Kidney epithelial cell (primary cell): ENCODE data around the gene RAE1. TPM values are rescaled to one million over a fixed set of nuclear protein-coding genes. Genes with fewer than 3 reads are reported as not detected.

Experiments
- DNase-seq: peaks from one replicate; pipeline ENCODE4 v3.0.0-alpha.2; 2010; ENCODE audit warnings: low read depth
- H3K27me3 ChIP-seq: 2 replicates; pipeline ENCODE4 v1.6.0; 2011; ENCODE audit warnings: low read length; ENCODE audit not compliant: control insufficient read depth, insufficient read depth
- H3K36me3 ChIP-seq: 2 replicates; pipeline ENCODE4 v1.5.1; 2011; ENCODE audit warnings: low read length; ENCODE audit not compliant: control insufficient read depth, insufficient read depth
- H3K4me3 ChIP-seq: 2 replicates; pipeline ENCODE4 v1.5.1; 2011; ENCODE audit warnings: low read depth, mild to moderate bottlenecking, control low read depth, low read length
- CTCF ChIP-seq: IDR thresholded peaks from 2 replicates; pipeline ENCODE4 v1.5.1; 2011; ENCODE audit warnings: mild to moderate bottlenecking, moderate library complexity, low read length, control low read depth, inconsistent platforms; ENCODE audit not compliant: insufficient read depth, poor library complexity, severe bottlenecking
- total RNA-seq: library from RNA; depleted of rRNA; stranded (reverse); fragments of >200 nt; gene quantifications from 2 replicates; pipeline ENCODE4 v1.2.3, GENCODE V29; 2015

The RAE1 gene
- total RNA-seq, 1 donor from 2014 or later: 42.9 TPM

- no peak for DNase-seq
- no peak for TF ChIP-seq CTCF
- Histone ChIP-seq H3K27me3 (no peaks in the 10 kb centered on the region), H3K36me3 (no peaks in the 10 kb centered on the region), H3K4me3 (no peak overlapping the region)
These were observed 77.5 kb downstream of the RAE1 start for GRCh38 chr20:57428324-57429158.

Other genes with a start within 250 kb of the RAE1 start
- 21.8 and 30.5 TPM in 2 replicates for gene BMP7, start 84.6 kb upstream of the RAE1 start, total RNA-seq
- not detected in 2 replicates for gene SPO11, start 21.5 kb upstream of the RAE1 start, total RNA-seq
- 42.8 and 53.5 TPM in 2 replicates for gene RBM38, start 40.1 kb downstream of the RAE1 start, total RNA-seq
- 0.17 and 0.41 TPM in 2 replicates for gene CTCFL, start 173.9 kb downstream of the RAE1 start, total RNA-seq
- gene PCK1, start 209.9 kb downstream of the RAE1 start, total RNA-seq: under 0.01 TPM in 1 of 2 replicates, not detected in the other